Thyroid gland (tissue), 4 donors: ENCODE data around the gene IGF2BP1. TPM values are rescaled to one million over a fixed set of nuclear protein-coding genes. Genes with fewer than 3 reads are reported as not detected.

Experiments
- DNase-seq, 2 donors: peaks; one replicate each; pipeline ENCODE4 v3.0.0-alpha.2; 2019
- H3K27ac ChIP-seq, 3 donors: fragments of 200-600 bp; sonication (generic); 1 replicate in 2 of 3; 2 replicates in 1 of 3; pipeline ENCODE4 v1.5.1; 2016 to 2019; ENCODE audit warnings: mild to moderate bottlenecking in 1 of 3, moderate library complexity in 1 of 3
- H3K27me3 ChIP-seq: fragments of 200-600 bp; sonication (generic); one replicate; pipeline ENCODE4 v1.5.1; 2019
- H3K36me3 ChIP-seq, 2 donors: fragments of 200-600 bp; sonication (generic); one replicate each; pipeline ENCODE4 v1.5.1; 2016 to 2019
- H3K4me1 ChIP-seq, 2 donors: fragments of 200-600 bp; sonication (generic); one replicate each; pipeline ENCODE4 v1.5.1; 2017 to 2019
- H3K4me3 ChIP-seq, 3 donors: fragments of 200-600 bp; sonication (generic); replicated peaks in 1 of 3; 1 replicate in 2 of 3; 2 replicates in 1 of 3; pipeline ENCODE4 v1.5.1; 2016; ENCODE audit warnings: mild to moderate bottlenecking in 1 of 3
- H3K9me3 ChIP-seq: fragments of 200-600 bp; sonication (generic); one replicate; pipeline ENCODE4 v1.5.1; 2017
- CTCF ChIP-seq, 6 experiments: fragments of 200-600 bp in 3 of 6; fragments of 450-650 bp in 3 of 6; sonication (generic) in 3 of 6; IDR thresholded peaks; one replicate each; pipeline ENCODE4 v1.5.1; 2016 to 2019; ENCODE audit warnings: antibody characterized with exemption in 6 of 6, mild to moderate bottlenecking in 2 of 6, inconsistent platforms in 1 of 6, moderate library complexity in 1 of 6
- POLR2A ChIP-seq, 2 donors: fragments of 450-650 bp; IDR thresholded peaks; one replicate each; pipeline ENCODE4 v1.6.1; 2017; ENCODE audit warnings: antibody characterized with exemption in 2 of 2, mild to moderate bottlenecking in 2 of 2, moderate library complexity in 1 of 2
- WGBS, 2 donors: methylation state at CpG; one replicate each; pipeline ENCODE4 v1.1.5; 2017; 5-methylcytosine and 5-hydroxymethylcytosine counted together
- intact Hi-C: fragments of 100-400 bp; cut with DNase I; formaldehyde crosslinking; loops from one replicate; pipeline ENCODE4 v1.15.1; 2023
- total RNA-seq, 4 donors: library from RNA; depleted of rRNA; stranded (reverse); fragments of >200 nt; gene quantifications; one replicate each; pipeline ENCODE4 v1.2.3, GENCODE V29; 2016

Gene IGF2BP1
- total RNA-seq, 4 donors from 2014 or later = 0.33 to 0.94 TPM; not detected in 2

- intact Hi-C loops = no loop called here
- no peak overlapping the region for H3K4me3 ChIP-seq
- no peaks in the 10 kb centered on the region for H3K27me3 ChIP-seq
- no peak overlapping the region for H3K27ac ChIP-seq
- H3K36me3 ChIP-seq = no peaks in the 10 kb centered on the region
- TF ChIP-seq POLR2A (IDR thresholded peaks at IDR 0.05) (no peak), CTCF (IDR thresholded peaks at IDR 0.05) (no peak)
- no peaks in the 10 kb centered on the region for H3K9me3 ChIP-seq
- no peak for DNase-seq
- no peaks in the 10 kb centered on the region for H3K4me1 ChIP-seq
- 74 to 79% methylated on average over 7 of the region's 7 CpGs for WGBS, 2 donors
Measured at GRCh38 chr17:48972749-48973097, 24.5 kb upstream of the IGF2BP1 start.

GRCh38 chr17:48973806-48974205, 23.4 kb upstream of the IGF2BP1 start:
- Histone ChIP-seq H3K27me3 (no peaks in the 10 kb centered on the region), H3K36me3 (no peaks in the 10 kb centered on the region), H3K4me1 (no peaks in the 10 kb centered on the region), H3K27ac (no peak overlapping the region), H3K9me3 (no peaks in the 10 kb centered on the region), H3K4me3 (no peak overlapping the region)
- intact Hi-C loops = no loop called here
- 42 to 56% methylated on average over 3 of the region's 3 CpGs for WGBS, 2 donors
- TF ChIP-seq CTCF (IDR thresholded peaks at IDR 0.05) (no peak), POLR2A (IDR thresholded peaks at IDR 0.05) (no peak)
- no peak for DNase-seq

- Histone ChIP-seq H3K4me1 (no peaks in the 10 kb centered on the region), H3K27ac (no peak overlapping the region), H3K36me3 (no peaks in the 10 kb centered on the region), H3K27me3 (no peaks in the 10 kb centered on the region), H3K9me3 (no peaks in the 10 kb centered on the region), H3K4me3 (no peak overlapping the region)
- intact Hi-C loops = no loop called here
- TF ChIP-seq POLR2A (IDR thresholded peaks at IDR 0.05) (no peak), CTCF (IDR thresholded peaks at IDR 0.05) (no peak)
- 80 to 81% methylated on average over 3 of the region's 3 CpGs for WGBS, 2 donors
- DNase-seq = no peak
Measured at GRCh38 chr17:48981927-48982539, 15.2 kb upstream of the IGF2BP1 start.

- TF ChIP-seq POLR2A (IDR thresholded peaks at IDR 0.05) = no peak
- no peak for DNase-seq
- Histone ChIP-seq H3K4me1 (no peaks in the 10 kb centered on the region), H3K4me3 (no peak overlapping the region), H3K27me3 (peaks cover 11% of the 10 kb centered on the region), H3K27ac (no peak overlapping the region), H3K9me3 (no peaks in the 10 kb centered on the region), H3K36me3 (no peaks in the 10 kb centered on the region)
- WGBS, 2 donors = 73 to 75% methylated on average over 13 of the region's 13 CpGs
- intact Hi-C loops = no loop called here
Measured at GRCh38 chr17:48985436-48986245, 11.5 kb upstream of the IGF2BP1 start.

- no peak for DNase-seq
- 94 to 95% methylated on average over 4 of the region's 4 CpGs for WGBS, 2 donors
- no peak overlapping the region for H3K27ac ChIP-seq
- H3K36me3 ChIP-seq = no peaks in the 10 kb centered on the region
- H3K4me3 ChIP-seq = no peak overlapping the region
- no peaks in the 10 kb centered on the region for H3K9me3 ChIP-seq
- intact Hi-C loops = no loop called here
- TF ChIP-seq CTCF (IDR thresholded peaks at IDR 0.05) = no peak
- TF ChIP-seq POLR2A (IDR thresholded peaks at IDR 0.05) = no peak
- no peaks in the 10 kb centered on the region for H3K4me1 ChIP-seq
- peaks cover 26% of the 10 kb centered on the region for H3K27me3 ChIP-seq
Measured at GRCh38 chr17:48989100-48989499, 8.1 kb upstream of the IGF2BP1 start.
